ENCODE measurements around the gene FZR1.

FZR1 gene

GRCh38 chr19:3464587-3465235 is 41.4 kb upstream of the FZR1 start:
- H2BK5ac ChIP-seq (ENCODE audit: low read depth, low read length, poor library complexity) = no peak overlapping the region
- peaks cover 32% of the 10 kb centered on the region for H3K27me3 ChIP-seq (ENCODE audit: insufficient read depth, low read length)
- H4K8ac ChIP-seq (ENCODE audit: low read depth, low read length) = no peak overlapping the region
- no peak overlapping the region for H2BK12ac ChIP-seq (ENCODE audit: low read length)
- H3K4me3 ChIP-seq (ENCODE audit: low read depth, low read length) = no peak overlapping the region
- no peak for DNase-seq
- H3K27ac ChIP-seq (ENCODE audit: low read depth, low read length) = no peak overlapping the region
- H3K4ac ChIP-seq (ENCODE audit: low read depth, low read length) = no peak overlapping the region
- WGBS (ENCODE audit: extremely low coverage, insufficient coverage, insufficient read length) = no CpG with 5 or more reads among the region's 31 CpGs
- peaks cover 9% of the 10 kb centered on the region for H3K9me3 ChIP-seq (ENCODE audit: insufficient read depth, low read depth, low read length)
- no peak overlapping the region for H4K91ac ChIP-seq (ENCODE audit: low read depth, low read length)
- H2BK120ac ChIP-seq (ENCODE audit: insufficient read depth, low read length, poor library complexity) = no peak overlapping the region
- H3K4me1 ChIP-seq (ENCODE audit: control insufficient read depth in 1 of 2, insufficient read depth in 2 of 2, low read length in 2 of 2) = no peaks in the 10 kb centered on the region
- H3K23ac ChIP-seq (ENCODE audit: low read length) = no peak overlapping the region
- H3K79me2 ChIP-seq (ENCODE audit: control insufficient read depth, insufficient read depth, low read length, poor library complexity) = no peaks in the 10 kb centered on the region
- no peak overlapping the region for H3K18ac ChIP-seq (ENCODE audit: low read length)
- H3K4me2 ChIP-seq (ENCODE audit: low read length) = no peak overlapping the region
- no peak overlapping the region for H3K9ac ChIP-seq (ENCODE audit: low read length)
- H3K14ac ChIP-seq (ENCODE audit: low read length) = no peak overlapping the region
- no peaks in the 10 kb centered on the region for H3K79me1 ChIP-seq (ENCODE audit: low read length)
- H2AK5ac ChIP-seq (ENCODE audit: low read length) = no peak overlapping the region
- no peaks in the 10 kb centered on the region for H3K36me3 ChIP-seq (ENCODE audit: control insufficient read depth in 1 of 2, insufficient read depth in 2 of 2, low read length in 2 of 2)
- no peak overlapping the region for H4K12ac ChIP-seq (ENCODE audit: low read depth, low read length)
- H2AFZ ChIP-seq (ENCODE audit: insufficient read depth, low read length, poor library complexity) = no peak overlapping the region

GRCh38 chr19:3465552-3465951 is 40.6 kb upstream of the FZR1 start:
- no peak overlapping the region for H3K18ac ChIP-seq (ENCODE audit: low read length)
- H3K23ac ChIP-seq (ENCODE audit: low read length) = no peak overlapping the region
- H2BK120ac ChIP-seq (ENCODE audit: insufficient read depth, low read length, poor library complexity) = no peak overlapping the region
- no peaks in the 10 kb centered on the region for H3K79me2 ChIP-seq (ENCODE audit: control insufficient read depth, insufficient read depth, low read length, poor library complexity)
- H3K9me3 ChIP-seq (ENCODE audit: insufficient read depth, low read depth, low read length) = peaks cover 9% of the 10 kb centered on the region
- H2AFZ ChIP-seq (ENCODE audit: insufficient read depth, low read length, poor library complexity) = no peak overlapping the region
- WGBS (ENCODE audit: extremely low coverage, insufficient coverage, insufficient read length) = no CpG with 5 or more reads among the region's 7 CpGs
- no peak overlapping the region for H3K4ac ChIP-seq (ENCODE audit: low read depth, low read length)
- H3K9ac ChIP-seq (ENCODE audit: low read length) = no peak overlapping the region
- peaks cover 28% of the 10 kb centered on the region for H3K27me3 ChIP-seq (ENCODE audit: insufficient read depth, low read length)
- H3K4me2 ChIP-seq (ENCODE audit: low read length) = no peak overlapping the region
- no peak overlapping the region for H3K4me3 ChIP-seq (ENCODE audit: low read depth, low read length)
- no peaks in the 10 kb centered on the region for H3K4me1 ChIP-seq (ENCODE audit: control insufficient read depth in 1 of 2, insufficient read depth in 2 of 2, low read length in 2 of 2)
- no peak overlapping the region for H2AK5ac ChIP-seq (ENCODE audit: low read length)
- no peak for DNase-seq
- no peak overlapping the region for H2BK12ac ChIP-seq (ENCODE audit: low read length)
- H2BK5ac ChIP-seq (ENCODE audit: low read depth, low read length, poor library complexity) = no peak overlapping the region
- H4K12ac ChIP-seq (ENCODE audit: low read depth, low read length) = no peak overlapping the region
- H4K91ac ChIP-seq (ENCODE audit: low read depth, low read length) = no peak overlapping the region
- no peak overlapping the region for H4K8ac ChIP-seq (ENCODE audit: low read depth, low read length)
- H3K14ac ChIP-seq (ENCODE audit: low read length) = no peak overlapping the region
- H3K27ac ChIP-seq (ENCODE audit: low read depth, low read length) = no peak overlapping the region
- H3K79me1 ChIP-seq (ENCODE audit: low read length) = no peaks in the 10 kb centered on the region
- H3K36me3 ChIP-seq (ENCODE audit: control insufficient read depth in 1 of 2, insufficient read depth in 2 of 2, low read length in 2 of 2) = no peaks in the 10 kb centered on the region

GRCh38 chr19:3466635-3467034 is 39.5 kb upstream of the FZR1 start:
- H2AFZ ChIP-seq (ENCODE audit: insufficient read depth, low read length, poor library complexity) = no peak overlapping the region
- H2AK5ac ChIP-seq (ENCODE audit: low read length) = no peak overlapping the region
- H3K79me2 ChIP-seq (ENCODE audit: control insufficient read depth, insufficient read depth, low read length, poor library complexity) = no peaks in the 10 kb centered on the region
- H3K36me3 ChIP-seq (ENCODE audit: control insufficient read depth in 1 of 2, insufficient read depth in 2 of 2, low read length in 2 of 2) = no peaks in the 10 kb centered on the region
- no peaks in the 10 kb centered on the region for H3K4me1 ChIP-seq (ENCODE audit: control insufficient read depth in 1 of 2, insufficient read depth in 2 of 2, low read length in 2 of 2)
- no peak overlapping the region for H3K4me3 ChIP-seq (ENCODE audit: low read depth, low read length)
- no peak overlapping the region for H4K8ac ChIP-seq (ENCODE audit: low read depth, low read length)
- no peak overlapping the region for H2BK120ac ChIP-seq (ENCODE audit: insufficient read depth, low read length, poor library complexity)
- no CpG with 5 or more reads among the region's 9 CpGs for WGBS (ENCODE audit: extremely low coverage, insufficient coverage, insufficient read length)
- H3K18ac ChIP-seq (ENCODE audit: low read length) = no peak overlapping the region
- H2BK5ac ChIP-seq (ENCODE audit: low read depth, low read length, poor library complexity) = no peak overlapping the region
- H2BK12ac ChIP-seq (ENCODE audit: low read length) = no peak overlapping the region
- DNase-seq = no peak
- no peak overlapping the region for H4K12ac ChIP-seq (ENCODE audit: low read depth, low read length)
- no peak overlapping the region for H4K91ac ChIP-seq (ENCODE audit: low read depth, low read length)
- H3K4me2 ChIP-seq (ENCODE audit: low read length) = no peak overlapping the region
- H3K14ac ChIP-seq (ENCODE audit: low read length) = no peak overlapping the region
- H3K27ac ChIP-seq (ENCODE audit: low read depth, low read length) = no peak overlapping the region
- peaks cover 28% of the 10 kb centered on the region for H3K27me3 ChIP-seq (ENCODE audit: insufficient read depth, low read length)
- H3K9ac ChIP-seq (ENCODE audit: low read length) = no peak overlapping the region
- H3K4ac ChIP-seq (ENCODE audit: low read depth, low read length) = no peak overlapping the region
- no peak overlapping the region for H3K23ac ChIP-seq (ENCODE audit: low read length)
- H3K9me3 ChIP-seq (ENCODE audit: insufficient read depth, low read depth, low read length) = peaks cover 9% of the 10 kb centered on the region
- H3K79me1 ChIP-seq (ENCODE audit: low read length) = no peaks in the 10 kb centered on the region

- Histone ChIP-seq H3K18ac (ENCODE audit: low read length) (no peak overlapping the region), H4K8ac (ENCODE audit: low read depth, low read length) (no peak overlapping the region), H3K79me2 (ENCODE audit: control insufficient read depth, insufficient read depth, low read length, poor library complexity) (no peaks in the 10 kb centered on the region), H2BK5ac (ENCODE audit: low read depth, low read length, poor library complexity) (no peak overlapping the region), H3K4ac (ENCODE audit: low read depth, low read length) (no peak overlapping the region), H4K91ac (ENCODE audit: low read depth, low read length) (no peak overlapping the region), H3K36me3 (ENCODE audit: control insufficient read depth in 1 of 2, insufficient read depth in 2 of 2, low read length in 2 of 2) (no peaks in the 10 kb centered on the region), H3K4me1 (ENCODE audit: control insufficient read depth in 1 of 2, insufficient read depth in 2 of 2, low read length in 2 of 2) (no peaks in the 10 kb centered on the region), H2AK5ac (ENCODE audit: low read length) (no peak overlapping the region), H3K9me3 (ENCODE audit: insufficient read depth, low read depth, low read length) (peaks cover 9% of the 10 kb centered on the region), H2AFZ (ENCODE audit: insufficient read depth, low read length, poor library complexity) (no peak overlapping the region), H3K23ac (ENCODE audit: low read length) (no peak overlapping the region), H4K12ac (ENCODE audit: low read depth, low read length) (no peak overlapping the region), H2BK120ac (ENCODE audit: insufficient read depth, low read length, poor library complexity) (no peak overlapping the region), H3K4me2 (ENCODE audit: low read length) (no peak overlapping the region), H3K9ac (ENCODE audit: low read length) (no peak overlapping the region), H3K27ac (ENCODE audit: low read depth, low read length) (no peak overlapping the region), H2BK12ac (ENCODE audit: low read length) (no peak overlapping the region), H3K79me1 (ENCODE audit: low read length) (no peaks in the 10 kb centered on the region), H3K4me3 (ENCODE audit: low read depth, low read length) (no peak overlapping the region), H3K27me3 (ENCODE audit: insufficient read depth, low read length) (peaks cover 26% of the 10 kb centered on the region), H3K14ac (ENCODE audit: low read length) (no peak overlapping the region)
- DNase-seq = no peak
- no CpG with 5 or more reads among the region's 10 CpGs for WGBS (ENCODE audit: extremely low coverage, insufficient coverage, insufficient read length)
Observed at GRCh38 chr19:3467437-3468198, 38.5 kb upstream of the FZR1 start.
